ENCODE results near the gene ITPR3. TPM values are rescaled to one million over a fixed set of nuclear protein-coding genes. Genes with fewer than 3 reads are reported as not detected.

Gene ITPR3
- total RNA-seq, 2 experiments from 2014 or later = 56.6 to 83.5 TPM

DNA sequence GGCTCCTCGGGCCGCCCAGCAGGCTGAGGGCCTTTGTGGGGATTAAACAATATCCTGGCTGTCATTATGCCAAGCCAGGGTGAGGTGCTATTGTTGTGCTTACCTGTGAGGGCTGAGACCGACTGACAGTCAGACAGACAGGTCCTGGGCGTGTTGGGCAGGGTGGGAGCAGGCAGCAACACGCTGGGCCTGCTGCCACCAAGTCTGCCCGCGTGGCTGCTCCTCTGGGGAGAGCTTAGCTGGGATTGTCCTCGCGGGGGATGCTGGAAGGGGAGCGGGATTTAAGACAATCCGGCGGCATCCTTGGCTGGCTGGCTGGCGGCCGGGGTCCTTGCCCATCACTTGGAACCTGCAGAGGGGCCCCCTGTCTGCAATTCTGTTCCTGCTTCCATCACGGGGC is 20.0 kb downstream of the ITPR3 start:
- Histone ChIP-seq H3K4me1 (ENCODE audit: insufficient read depth, low read length, poor library complexity, severe bottlenecking) (peaks cover 4% of the 10 kb centered on the region), H3K9me3 (ENCODE audit: low read length) (no peaks in the 10 kb centered on the region), H3K27ac (ENCODE audit: low read depth, low read length, poor library complexity, severe bottlenecking) (no peak overlapping the region), H4K20me1 (ENCODE audit: insufficient read depth, low read length) (peaks cover 11% of the 10 kb centered on the region), H3K79me2 (ENCODE audit: insufficient read depth, low read depth, low read length) (peaks cover 41% of the 10 kb centered on the region), H3K9me2 (ENCODE audit: insufficient read depth, low read length) (no peaks in the 10 kb centered on the region), H3K4me2 (ENCODE audit: low read length) (no peak overlapping the region), H3K4me3 (ENCODE audit: low read depth, low read length, poor library complexity, severe bottlenecking) (no peak overlapping the region), H3K36me3 (ENCODE audit: insufficient read depth, low read length) (peaks cover 89% of the 10 kb centered on the region), H2AFZ (ENCODE audit: low read length) (no peak overlapping the region)
- CTCF ChIA-PET (ENCODE audit: unreplicated experiment) = no interaction called here
- DNase-seq (ENCODE audit: low spot score) = no peak
- intact Hi-C loops (cut with micrococcal nuclease; ENCODE audit: unreplicated experiment) = no loop called here
- POLR2A ChIA-PET = no interaction called here
- no TSS peak for BruUV-seq (replicated peaks)
- no peak for TF ChIP-seq EZH2phosphoT487 (IDR thresholded peaks at IDR 0.05; ENCODE audit: borderline replicate concordance, low read depth, low read length)
- TF ChIP-seq, protein P1, sequence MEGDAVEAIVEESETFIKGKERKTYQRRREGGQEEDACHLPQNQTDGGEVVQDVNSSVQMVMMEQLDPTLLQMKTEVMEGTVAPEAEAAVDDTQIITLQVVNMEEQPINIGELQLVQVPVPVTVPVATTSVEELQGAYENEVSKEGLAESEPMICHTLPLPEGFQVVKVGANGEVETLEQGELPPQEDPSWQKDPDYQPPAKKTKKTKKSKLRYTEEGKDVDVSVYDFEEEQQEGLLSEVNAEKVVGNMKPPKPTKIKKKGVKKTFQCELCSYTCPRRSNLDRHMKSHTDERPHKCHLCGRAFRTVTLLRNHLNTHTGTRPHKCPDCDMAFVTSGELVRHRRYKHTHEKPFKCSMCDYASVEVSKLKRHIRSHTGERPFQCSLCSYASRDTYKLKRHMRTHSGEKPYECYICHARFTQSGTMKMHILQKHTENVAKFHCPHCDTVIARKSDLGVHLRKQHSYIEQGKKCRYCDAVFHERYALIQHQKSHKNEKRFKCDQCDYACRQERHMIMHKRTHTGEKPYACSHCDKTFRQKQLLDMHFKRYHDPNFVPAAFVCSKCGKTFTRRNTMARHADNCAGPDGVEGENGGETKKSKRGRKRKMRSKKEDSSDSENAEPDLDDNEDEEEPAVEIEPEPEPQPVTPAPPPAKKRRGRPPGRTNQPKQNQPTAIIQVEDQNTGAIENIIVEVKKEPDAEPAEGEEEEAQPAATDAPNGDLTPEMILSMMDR (conservative IDR thresholded peaks at IDR 0.05; ENCODE audit: low read length) = no peak

DNA sequence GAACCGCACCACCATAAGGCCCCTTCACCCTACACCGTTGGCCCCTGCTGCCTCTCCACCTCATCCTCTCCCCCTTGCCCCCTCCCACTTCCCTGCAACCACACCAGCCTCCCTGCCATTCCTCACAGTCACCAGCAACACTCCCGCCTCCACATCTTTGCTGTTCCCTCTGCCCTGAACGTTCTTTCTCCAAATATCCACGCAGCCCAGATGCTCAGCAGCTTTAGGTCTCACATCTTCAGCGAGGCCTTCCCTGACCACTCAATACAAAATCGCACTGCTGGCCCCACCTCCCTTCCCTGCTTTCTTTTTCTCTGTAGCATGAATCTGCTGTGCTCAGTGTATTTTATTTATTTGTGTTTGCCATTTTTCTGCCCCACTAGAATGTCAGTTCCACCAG is 20.5 kb downstream of the ITPR3 start:
- Histone ChIP-seq H3K4me2 (ENCODE audit: low read length) (no peak overlapping the region), H3K36me3 (ENCODE audit: insufficient read depth, low read length) (peaks cover 87% of the 10 kb centered on the region), H3K79me2 (ENCODE audit: insufficient read depth, low read depth, low read length) (peaks cover 36% of the 10 kb centered on the region), H3K4me1 (ENCODE audit: insufficient read depth, low read length, poor library complexity, severe bottlenecking) (peaks cover 4% of the 10 kb centered on the region), H2AFZ (ENCODE audit: low read length) (no peak overlapping the region), H3K4me3 (ENCODE audit: low read depth, low read length, poor library complexity, severe bottlenecking) (no peak overlapping the region), H3K9me3 (ENCODE audit: low read length) (no peaks in the 10 kb centered on the region), H4K20me1 (ENCODE audit: insufficient read depth, low read length) (peaks cover 7% of the 10 kb centered on the region; the same call in 1 of the 2 replicates), H3K9me2 (ENCODE audit: insufficient read depth, low read length) (no peaks in the 10 kb centered on the region), H3K27ac (ENCODE audit: low read depth, low read length, poor library complexity, severe bottlenecking) (no peak overlapping the region)
- POLR2A ChIA-PET = no interaction called here
- CTCF ChIA-PET (ENCODE audit: unreplicated experiment) = no interaction called here
- no peak for TF ChIP-seq EZH2phosphoT487 (IDR thresholded peaks at IDR 0.05; ENCODE audit: borderline replicate concordance, low read depth, low read length)
- TF ChIP-seq, protein P1 (conservative IDR thresholded peaks at IDR 0.05; ENCODE audit: low read length) = no peak
- no TSS peak for BruUV-seq (replicated peaks)
- no peak for DNase-seq (ENCODE audit: low spot score)
- intact Hi-C loops (cut with micrococcal nuclease; ENCODE audit: unreplicated experiment) = no loop called here

DNA sequence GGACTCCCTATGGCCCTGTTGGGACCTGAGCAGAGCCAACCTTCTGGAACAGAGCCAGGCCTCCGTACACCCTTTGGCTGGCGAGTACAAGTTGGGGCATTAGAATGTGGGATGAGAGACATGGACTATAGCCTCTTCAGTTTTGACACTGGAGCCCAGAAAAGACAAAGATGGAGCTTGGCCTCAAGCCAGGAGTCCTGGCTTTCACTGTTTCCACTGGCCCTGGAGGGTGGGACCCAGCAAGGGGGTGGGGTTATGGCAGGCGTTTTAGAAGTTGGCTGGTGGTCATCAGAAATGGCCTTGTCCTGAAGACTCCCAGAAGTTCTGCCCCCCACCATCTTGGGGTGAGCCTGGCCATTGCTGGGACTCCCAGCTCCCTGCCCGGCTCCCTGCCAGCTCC is 21.8 kb downstream of the ITPR3 start:
- Histone ChIP-seq H3K4me2 (ENCODE audit: low read length) (no peak overlapping the region), H3K79me2 (ENCODE audit: insufficient read depth, low read depth, low read length) (peaks cover 24% of the 10 kb centered on the region), H3K36me3 (ENCODE audit: insufficient read depth, low read length) (peaks cover 88% of the 10 kb centered on the region), H2AFZ (ENCODE audit: low read length) (no peak overlapping the region), H3K27ac (ENCODE audit: low read depth, low read length, poor library complexity, severe bottlenecking) (no peak overlapping the region), H3K4me3 (ENCODE audit: low read depth, low read length, poor library complexity, severe bottlenecking) (no peak overlapping the region), H3K4me1 (ENCODE audit: insufficient read depth, low read length, poor library complexity, severe bottlenecking) (peaks cover 4% of the 10 kb centered on the region), H3K9me3 (ENCODE audit: low read length) (no peaks in the 10 kb centered on the region), H3K9me2 (ENCODE audit: insufficient read depth, low read length) (no peaks in the 10 kb centered on the region), H4K20me1 (ENCODE audit: insufficient read depth, low read length) (no peaks in the 10 kb centered on the region; the same call in 1 of the 2 replicates)
- ChIA-PET CTCF (ENCODE audit: unreplicated experiment) (interaction anchor here (0.6 kb wide), 1 partner anchor 33 kb away, joined by 3 read pairs; no protein-coding TSS in a partner anchor), POLR2A (no interaction called here)
- DNase-seq (ENCODE audit: low spot score) = no peak
- no TSS peak for BruUV-seq (replicated peaks)
- TF ChIP-seq, protein P1 (conservative IDR thresholded peaks at IDR 0.05; ENCODE audit: low read length) = no peak
- TF ChIP-seq EZH2phosphoT487 (IDR thresholded peaks at IDR 0.05; ENCODE audit: borderline replicate concordance, low read depth, low read length) = no peak
- intact Hi-C loops (cut with micrococcal nuclease; ENCODE audit: unreplicated experiment) = no loop called here
